Measurements from ENCODE around the gene FRMD4A.
"Not testable (repeated sequence)": the region's sequence is repeated elsewhere in the genome, so short reads cannot be mapped to it uniquely, and the experiment has no call there.

The FRMD4A gene

DNA sequence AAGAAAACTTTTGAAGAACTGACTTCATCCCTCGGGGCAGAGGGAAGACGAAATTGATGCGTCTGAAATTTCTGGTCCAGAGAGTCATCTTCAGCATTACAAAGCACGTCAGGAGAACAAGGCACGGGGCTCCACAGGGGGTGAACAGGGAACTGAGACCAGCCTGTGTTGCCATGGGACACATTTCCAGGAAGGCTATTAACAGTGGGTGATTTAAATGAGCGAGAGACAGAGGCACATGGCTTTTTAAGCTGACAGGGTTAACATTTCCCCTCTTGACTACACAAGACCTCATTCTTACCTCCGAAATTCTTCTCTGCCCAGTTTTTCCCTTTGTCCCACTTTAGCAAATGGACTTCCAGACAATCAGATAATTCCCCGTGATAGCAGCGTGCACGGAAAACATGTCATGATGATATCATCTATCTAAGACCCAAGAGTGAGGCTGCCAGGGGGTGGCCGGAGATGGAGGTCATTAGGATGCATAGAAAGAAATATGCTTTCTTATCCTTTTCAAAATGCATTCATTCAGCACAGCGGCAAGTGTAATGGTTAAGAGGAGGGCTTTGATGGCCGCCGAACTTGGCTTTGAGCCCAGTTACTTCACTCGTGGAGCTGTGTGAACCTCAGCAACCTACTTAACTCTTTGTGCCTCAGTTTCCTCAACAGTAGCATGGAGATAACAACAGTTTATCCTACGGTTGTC, 496.0 kb downstream of the FRMD4A start:
- DNase-seq, result no peak

DNA sequence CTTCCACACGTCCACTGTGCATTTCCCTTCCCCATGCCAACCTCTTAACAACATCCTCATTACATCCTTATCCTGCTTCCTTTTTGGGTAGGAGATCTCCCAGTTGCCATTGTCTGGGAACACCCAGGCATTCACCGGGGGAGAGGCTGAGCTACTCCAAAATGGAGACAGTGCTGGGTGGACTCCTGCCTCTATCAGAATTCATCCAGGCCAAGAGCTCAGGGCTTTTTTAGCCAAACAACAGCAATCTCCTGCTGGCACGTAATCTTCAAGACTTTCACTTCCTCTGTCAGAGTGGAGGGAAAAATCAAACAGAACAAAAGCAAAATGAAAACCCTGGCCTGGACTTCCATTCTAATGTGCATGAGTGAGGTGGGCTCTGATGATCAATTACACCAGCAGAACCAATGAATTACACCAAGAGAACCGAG, 499.0 kb downstream of the FRMD4A start:
- DNase-seq, result no peak

DNA sequence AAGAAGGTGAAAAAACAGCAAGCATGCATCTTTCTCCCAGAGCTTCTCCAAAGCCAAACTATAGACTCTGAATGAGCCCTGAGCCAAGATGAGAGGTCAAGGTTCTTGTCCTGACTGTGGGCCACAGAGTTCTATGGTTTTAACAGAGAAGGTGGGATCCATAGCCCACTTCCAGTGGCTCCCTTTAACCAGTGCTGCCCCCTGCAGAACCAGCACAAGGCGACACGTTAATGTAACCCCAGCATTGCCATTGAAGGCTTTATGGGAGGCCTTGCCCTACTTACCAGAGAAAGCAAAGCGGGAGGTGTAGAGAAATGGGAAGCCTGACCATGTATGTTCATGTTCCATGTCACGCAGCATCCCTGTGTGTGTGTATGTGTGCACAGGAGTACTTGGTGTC, 500.3 kb downstream of the FRMD4A start:
- DNase-seq, result no peak

DNA sequence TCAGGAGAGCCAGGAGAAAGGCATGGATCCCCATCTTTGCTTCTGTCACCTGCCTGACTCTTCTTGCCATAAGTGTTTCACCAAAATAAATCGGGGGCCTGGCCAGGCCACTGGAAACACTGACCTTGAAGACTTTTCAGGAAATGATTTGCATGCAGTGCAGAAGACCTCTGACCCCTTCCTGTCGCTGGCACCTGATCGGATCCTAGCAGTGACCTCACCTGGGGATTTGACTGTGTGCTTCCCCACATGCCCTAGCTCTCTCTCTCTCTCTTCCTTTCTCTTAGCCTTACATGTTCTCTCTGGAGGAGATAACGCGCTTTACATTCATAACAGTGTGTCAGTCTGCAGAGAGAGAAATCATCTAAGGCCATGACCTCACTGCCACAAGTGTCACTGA, 500.9 kb downstream of the FRMD4A start:
- no peak for DNase-seq

DNA sequence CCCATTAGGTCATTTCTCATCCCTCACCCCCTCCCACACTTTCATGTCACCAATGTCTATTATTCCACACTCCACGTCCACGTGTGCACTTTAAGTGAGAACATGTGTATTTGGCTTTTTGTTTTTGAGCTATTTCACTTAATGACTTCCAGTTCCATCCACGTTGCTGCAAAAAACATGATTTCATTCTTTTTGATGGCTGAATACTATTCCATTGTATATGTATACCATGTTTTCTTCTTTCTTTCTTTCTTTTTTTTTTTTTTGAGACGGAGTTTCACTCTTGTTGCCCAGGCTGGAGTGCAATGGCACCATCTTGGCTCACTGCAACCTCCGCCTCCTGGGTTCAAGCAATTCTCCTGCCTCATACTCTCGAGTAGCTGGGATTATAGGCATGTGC, 502.4 kb downstream of the FRMD4A start:
- DNase-seq, result not testable (repeated sequence)

DNA sequence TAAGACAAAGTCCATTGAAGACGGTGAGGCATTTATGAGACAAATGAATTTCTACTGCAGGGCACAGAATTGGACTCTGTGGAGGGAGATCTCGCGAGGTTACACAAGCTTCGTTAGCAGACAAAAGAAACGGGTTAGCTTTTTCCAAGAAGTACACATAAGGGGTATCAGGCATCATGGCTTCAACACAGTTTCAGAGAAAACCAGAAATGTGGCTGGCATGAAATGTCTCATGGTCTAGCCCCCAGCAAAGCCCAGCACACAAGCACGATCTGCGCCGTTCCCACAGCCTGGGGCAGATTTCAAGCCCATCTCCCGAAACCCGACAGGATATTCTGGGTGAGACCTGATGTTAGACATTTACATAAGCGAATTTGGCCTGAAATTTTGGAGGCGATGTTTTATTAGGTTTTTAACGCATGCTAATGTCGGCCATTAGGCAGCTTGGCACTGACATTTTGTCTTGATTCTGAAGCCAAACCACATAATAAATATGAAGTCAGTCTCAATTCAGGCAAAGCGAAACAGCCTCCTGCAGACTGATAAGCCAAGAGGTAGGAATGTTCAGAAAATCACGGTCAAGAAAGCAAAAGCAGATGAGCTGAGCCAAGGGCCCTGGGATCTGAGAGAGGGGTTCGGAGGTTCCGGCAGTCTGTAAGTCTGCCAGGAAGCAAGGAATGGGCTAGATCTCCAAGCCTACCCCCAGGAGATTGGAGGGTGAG, 503.5 kb downstream of the FRMD4A start:
- DNase-seq, result no peak

DNA sequence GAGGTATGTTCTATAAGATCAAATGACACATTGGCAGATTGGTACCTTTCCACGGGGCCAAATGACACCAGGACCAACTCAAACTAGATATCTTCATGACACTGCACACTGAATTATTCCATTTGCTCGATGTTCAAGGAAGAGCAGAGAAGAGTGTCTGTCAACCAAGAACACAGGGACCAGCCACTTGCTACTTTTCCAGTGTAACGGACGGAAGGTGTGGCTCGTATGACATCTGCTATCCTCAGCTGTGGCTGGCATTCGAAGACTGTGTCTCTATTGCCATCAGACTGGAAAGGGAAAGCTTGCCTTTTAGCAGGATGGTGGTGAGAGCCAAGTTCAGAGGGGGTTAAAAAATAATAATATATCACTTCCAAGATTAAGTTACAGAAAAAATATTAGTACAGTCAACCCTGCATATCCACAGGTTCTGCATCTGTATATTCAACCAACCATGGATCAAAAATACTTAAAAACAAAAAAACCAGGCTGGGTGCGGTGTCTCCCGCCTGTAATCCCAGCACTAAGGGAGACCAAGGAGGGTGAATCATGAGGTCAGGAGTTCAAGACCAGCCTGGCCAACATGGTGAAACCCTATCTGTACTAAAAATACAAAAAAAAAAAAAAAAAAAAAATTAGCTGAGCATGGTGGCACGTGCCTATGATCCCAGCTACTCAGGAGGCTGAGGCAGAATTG, 506.9 kb downstream of the FRMD4A start:
- DNase-seq, result no peak

DNA sequence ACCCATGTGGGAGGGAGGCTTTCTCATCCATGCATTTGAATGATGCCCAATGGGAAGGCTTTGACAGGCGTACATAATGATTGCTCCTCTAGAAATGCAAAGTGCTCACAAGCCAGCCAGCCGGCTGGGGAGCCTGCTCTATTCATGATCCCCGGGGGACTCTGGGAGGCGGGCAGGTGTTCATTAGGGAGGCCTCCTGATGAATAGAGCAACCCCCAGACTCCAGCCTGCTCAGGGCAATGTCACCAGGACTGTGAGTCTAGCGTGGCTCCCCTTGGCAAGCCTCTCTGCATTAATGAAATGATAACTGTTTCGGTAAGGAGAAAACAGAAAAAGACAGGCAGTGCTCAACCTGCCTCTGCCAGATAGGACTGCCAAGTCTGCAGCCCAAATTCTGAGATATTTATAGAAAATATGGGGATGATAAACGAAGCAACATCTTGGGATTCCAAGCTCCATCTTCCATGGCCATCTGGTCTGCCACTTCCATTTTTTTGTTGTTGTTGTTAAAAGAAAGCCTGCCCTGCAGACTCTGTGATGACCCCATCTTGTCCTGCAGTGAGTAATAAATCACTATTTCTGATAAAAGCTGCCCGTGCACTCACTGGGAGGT, 507.5 kb downstream of the FRMD4A start:
- peak; percentile 85 for DNase-seq

DNA sequence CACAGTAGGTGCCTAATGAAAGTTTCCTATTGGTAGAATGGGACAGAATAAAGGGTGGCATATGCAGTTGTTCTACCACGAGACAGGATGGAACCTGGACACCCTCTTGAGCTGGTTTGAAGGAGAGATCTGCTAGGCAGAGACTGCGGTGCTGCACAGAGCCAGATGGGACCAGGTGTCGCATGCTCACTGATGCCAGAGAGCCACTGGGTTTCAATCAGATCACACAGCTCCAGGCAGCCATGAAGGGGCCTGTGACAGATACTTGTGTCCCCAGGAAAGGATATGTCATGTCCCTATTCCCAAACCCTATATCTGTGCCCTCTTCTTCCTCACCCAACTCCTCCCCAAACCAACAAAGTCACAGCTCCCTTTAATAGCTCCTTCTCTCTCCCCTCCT, 508.2 kb downstream of the FRMD4A start:
- no peak for DNase-seq

DNA sequence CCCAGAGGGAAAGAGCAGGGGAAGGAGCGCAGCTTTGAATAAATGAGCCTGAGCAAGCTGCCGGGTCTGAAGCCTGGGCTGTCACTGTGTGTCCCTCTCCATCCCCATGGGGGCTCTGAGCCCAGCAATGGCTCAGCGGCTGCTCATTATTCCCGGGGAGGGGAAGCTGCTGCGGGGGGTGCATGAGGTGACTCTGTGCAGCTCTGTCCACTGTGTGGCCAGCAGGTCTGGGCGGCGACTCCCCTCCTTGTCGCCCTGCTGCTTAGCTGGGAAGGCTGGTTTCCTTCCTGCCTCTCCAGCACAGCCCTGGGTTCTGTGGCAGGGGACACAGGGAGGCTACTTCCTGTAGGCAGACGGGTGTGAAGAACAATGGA, 509.8 kb downstream of the FRMD4A start:
- peak; percentile 29 for DNase-seq

DNA sequence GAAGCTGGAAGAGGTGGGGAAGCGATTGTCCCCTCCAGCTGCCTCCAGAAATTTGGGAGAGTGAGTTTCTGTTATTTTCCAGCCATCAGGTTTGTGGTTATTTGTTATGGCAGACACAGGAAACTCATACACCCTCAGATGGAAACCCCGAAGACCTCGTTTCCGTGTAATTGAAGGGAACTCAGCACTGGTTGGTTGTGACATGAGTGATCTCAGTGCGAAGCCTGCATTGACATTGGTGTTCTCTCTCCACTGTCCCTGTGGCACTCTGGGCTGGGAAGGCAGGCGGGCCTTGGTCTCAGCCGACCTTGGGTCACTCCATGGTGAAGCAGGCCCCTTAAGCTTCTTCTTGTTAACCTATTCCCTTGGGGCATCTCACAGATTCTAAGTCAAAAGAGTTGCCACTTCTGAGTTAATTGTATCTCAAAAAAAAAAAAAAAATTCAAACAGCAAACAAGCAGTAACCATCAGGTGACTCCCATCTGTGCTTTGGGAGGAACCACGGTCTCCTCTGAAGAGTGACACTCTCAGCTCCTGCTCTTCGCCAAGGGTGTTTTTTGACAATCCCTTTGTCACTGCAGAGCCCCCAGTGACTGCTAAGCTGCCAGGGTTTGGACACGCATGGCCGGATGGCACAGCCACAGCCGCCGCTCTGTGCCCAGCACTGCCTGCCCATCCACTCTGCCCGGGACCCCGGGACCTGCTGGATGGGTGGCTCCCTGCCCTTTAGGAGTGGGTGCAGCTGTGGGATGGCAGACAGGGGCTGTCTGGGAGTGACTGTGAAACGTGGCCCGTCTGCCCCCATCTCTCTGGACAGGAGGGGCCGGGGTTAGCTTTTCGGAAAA, 510.4 kb downstream of the FRMD4A start:
- no peak for DNase-seq

DNA sequence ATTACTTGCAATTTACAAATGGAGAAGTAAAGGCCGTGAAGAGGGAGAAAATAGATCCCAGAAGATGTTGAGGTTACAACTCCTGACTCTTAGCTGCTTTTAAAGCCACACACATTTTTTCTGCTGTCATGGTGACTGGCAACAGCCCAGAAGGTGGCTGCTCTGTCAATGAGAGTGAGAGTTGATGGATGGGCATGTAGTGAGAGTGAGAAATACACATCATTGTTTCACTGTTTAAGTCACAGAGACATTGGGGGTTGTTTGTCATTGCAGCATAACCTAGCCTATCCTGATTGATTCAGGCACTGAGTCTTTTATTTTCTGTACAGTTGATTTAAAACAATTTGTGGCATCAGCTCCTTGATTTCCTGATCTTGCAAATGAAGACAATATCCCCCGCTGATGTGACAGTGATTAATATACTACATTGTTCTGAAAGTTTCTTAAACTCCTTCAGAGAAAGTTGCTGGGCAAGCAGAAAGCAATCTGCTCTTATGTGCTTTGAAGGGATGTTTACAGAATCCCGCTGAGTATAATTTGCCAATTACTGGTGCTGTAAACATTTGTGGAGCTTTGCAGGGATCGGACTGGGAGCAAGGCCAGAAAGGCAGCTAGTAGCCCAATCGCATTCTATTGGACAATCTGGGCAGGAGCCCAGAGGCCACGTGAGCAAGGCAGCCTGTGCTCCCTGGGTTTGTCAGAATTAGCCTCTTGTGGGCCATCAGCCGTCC, 514.4 kb downstream of the FRMD4A start:
- no peak for DNase-seq

DNA sequence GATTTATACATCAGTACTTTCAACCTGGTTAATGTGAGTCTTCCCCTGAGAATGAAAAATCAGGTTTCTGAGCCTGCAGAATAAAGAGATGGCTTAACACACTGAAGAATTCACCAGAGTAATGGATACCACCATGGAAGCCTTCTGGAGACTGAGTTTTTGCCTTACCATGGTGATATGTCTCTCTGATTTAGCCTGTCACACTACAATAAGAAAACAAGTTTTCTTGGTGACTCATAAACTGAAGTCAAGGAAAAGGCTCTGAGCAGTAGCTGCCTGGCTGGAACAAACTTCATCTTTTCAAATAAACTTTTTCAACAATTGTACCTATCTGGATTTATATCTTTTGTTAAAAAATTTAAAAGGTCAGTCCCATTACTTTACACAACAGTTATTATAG, 515.0 kb downstream of the FRMD4A start:
- no peak for DNase-seq

DNA sequence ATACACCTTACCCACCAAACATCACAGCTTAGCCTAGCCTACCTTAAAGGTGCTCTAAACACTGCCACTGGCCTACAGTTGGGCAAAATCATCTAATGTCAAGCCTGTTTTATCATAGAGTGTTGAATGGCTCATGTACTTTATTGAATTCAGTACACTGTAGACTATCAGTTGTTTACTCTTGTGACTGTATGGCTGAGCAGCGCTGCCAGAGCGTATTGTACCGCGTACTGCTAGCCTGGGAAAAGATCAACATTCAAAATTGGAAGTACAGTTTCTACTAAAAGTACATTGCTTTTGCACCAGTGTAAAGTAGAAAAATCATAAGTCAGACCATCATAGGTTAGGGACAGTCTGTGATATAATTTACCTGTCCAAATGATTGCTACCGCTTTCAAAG, 517.2 kb downstream of the FRMD4A start:
- DNase-seq, result no peak

DNA sequence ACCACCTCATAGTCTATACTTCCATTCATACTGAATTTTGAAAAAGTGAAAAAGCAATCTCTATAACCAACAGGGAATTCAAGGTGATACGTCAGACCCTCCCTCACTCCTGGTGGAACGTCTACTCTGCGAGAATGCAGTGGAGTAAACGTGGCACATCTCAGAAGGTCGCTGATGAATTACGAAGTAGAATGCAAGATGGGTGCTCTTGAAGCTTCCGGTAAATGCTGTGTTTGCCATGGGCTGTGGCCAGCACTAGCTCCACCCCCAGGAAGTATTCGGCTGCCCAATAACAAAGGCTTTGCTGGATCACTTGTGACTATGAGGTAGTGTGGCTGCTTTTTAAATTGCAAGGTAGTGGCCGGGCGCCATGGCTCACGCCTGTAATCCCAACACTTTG, 517.9 kb downstream of the FRMD4A start:
- DNase-seq, result no peak

DNA sequence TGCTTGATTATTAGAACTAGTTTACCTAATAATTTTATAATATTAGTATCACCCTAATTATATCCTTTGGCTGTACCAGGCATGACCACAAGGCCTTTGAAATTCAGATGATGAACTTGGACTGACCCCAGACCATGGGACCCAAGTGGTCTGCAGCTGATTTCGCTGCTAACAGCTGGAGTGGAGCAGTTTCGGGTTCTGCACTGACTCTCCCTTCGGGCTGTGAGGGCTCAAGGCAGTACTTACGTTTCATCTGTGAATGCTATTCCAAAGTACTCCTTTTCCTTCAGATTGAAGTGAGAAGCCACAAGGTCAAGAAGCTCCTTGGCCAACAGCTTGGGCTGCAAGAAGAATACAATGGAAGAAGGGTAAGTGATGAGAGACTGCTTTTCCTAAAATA, 520.2 kb downstream of the FRMD4A start:
- no peak for DNase-seq

DNA sequence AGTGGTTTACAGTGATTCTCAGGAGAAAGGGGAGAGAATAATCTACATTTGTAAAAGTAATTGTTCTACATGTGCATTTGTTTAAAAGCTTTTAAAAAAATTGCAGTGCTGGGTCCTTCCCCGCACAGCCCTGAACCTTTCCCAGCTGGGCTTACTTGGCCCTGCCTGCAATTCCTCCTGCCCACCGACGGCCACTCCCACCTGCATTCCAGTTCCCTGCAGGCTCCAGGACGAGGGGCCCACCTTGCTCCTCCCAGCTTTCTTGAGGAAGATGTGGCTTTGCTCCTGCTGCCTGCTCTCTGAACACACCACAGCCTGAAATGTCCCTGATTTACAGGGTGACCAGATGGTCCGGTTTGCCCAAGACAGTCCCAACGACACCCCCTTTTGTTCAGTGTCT, 521.3 kb downstream of the FRMD4A start:
- DNase-seq, result no peak

DNA sequence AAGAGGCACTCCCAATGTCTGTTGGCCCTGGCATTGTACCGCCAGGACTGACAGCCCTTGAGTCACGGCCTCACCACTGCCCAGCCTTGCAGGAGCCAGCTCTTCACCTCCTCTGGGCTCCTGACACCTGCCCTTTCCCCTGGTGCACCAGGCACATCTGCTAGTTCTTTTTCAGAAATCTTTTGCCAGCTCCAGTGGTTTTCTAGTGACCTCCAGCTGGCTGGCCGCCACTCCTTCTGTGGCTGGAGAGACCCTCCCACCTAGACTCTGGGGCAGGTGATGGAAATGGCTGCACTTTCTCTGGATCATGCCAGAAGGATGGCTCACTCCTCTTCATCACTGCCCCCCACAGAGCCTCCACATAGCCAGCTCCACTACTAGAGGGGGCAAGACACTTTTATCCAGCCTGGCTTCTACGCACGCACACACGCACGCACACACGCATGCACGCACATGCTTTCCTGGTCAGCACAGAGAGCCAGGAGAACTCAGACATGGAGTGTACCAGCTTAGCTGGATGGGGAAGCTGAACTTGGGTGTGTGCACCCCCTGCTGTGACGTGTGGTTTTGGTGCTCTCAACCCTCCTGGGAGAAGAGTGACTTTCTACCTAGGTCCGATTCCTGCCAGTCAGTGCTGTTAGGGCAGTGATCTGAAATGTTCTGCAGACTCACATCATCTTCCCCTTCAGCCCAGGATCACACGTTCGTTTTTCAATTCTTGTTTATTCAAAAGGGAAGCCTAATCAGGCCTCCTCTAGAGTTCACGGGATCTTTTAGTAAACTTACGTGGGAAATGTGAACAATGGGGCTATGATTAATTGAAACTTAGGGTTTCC, 522.0 kb downstream of the FRMD4A start:
- DNase-seq, result no peak

DNA sequence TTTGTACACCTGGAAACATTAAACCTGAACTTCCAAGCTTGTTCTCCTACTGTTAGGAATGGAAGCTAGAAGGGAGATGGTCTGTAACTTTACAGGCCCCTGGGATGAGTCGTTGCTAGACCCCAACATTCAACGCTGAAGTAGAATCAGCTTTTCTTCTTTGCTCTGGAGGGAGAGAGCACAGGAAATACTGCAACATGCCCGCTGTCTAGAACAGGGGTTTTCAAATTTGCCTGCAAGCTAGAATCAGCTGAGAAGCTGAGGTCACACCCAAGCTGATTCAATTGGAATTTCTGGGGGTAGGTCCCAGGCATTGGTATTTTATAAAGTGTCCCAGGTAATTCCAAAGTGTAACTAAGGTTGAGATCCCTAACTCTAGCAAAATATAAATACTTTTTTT, 524.3 kb downstream of the FRMD4A start:
- no peak for DNase-seq

DNA sequence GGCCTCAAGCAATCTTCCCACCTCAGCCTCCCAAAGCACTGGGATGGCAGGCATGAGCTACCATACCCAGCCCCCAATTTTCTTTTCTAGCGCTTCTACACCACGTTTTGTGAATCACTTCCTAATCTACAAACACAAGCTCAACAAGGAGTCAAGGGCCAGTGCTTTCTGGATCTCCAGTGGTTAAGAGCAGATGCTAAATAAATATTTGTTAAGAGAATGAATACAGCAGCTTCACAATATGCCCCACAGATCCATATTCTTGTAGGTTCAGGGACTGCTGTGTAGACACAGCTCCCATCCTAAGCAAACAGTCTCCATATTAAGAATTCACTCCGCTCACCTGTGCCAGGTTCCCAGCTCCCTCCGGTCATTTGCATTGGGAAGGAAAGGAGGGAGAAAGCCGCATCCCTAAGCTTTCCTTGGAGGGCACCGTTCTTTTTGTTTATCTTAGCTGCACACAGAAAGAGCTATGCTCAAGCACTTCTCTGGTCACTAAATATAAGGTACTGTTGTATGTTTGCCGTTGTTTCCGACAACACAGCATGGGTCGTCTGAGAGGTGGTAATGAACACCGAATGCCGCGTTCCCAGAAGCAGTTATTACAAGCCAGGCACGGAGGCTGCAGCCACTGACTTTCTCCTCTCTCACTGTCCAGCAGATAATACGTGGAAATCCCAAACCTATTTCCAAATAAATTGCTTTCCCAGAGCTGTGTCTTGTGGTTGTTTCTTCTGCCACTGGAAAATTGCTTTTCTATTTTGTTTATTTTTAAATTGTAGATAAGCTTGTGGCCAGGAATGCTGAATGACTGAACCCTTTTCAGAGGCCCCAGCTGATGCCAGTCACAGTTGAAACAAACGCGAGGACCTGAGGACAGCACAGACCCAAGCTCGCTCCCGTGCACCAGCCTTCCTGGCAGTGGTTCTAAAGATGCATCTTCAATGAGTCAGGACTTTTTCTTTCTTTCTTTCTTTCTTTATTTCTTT, 526.9 kb downstream of the FRMD4A start:
- no peak for DNase-seq

All from NCI-H1436 (cell line).